Measurements from ENCODE around the gene ARSG.
"Not testable (repeated sequence)": the region's sequence is repeated elsewhere in the genome, so short reads cannot be mapped to it uniquely, and the experiment has no call there.

DNA sequence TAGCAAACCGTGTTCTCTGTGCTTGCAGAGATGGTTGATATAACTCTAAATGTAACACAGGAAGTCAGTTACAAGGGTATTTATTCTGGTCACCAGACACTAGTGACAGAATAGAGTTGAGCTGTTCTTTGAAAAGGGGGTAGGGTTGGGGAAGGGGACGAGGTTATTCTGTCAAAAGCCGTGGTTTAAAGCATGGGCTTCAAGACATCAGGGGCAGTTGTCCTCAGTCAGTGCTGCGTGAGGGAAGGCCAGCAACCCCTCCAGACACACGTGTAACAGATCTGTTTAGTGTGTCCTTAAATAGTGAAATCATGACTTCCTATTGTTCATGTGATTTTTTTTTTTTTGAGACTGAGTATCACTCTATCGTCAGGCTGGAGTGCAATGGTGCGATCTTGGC, 37.9 kb upstream of the ARSG start:
- TF ChIP-seq EZH2 (IDR thresholded peaks at IDR 0.05; ENCODE audit: borderline replicate concordance, insufficient read depth, low read depth, low read length, poor library complexity, severe bottlenecking), result not testable (repeated sequence)
- TF ChIP-seq, protein P1, sequence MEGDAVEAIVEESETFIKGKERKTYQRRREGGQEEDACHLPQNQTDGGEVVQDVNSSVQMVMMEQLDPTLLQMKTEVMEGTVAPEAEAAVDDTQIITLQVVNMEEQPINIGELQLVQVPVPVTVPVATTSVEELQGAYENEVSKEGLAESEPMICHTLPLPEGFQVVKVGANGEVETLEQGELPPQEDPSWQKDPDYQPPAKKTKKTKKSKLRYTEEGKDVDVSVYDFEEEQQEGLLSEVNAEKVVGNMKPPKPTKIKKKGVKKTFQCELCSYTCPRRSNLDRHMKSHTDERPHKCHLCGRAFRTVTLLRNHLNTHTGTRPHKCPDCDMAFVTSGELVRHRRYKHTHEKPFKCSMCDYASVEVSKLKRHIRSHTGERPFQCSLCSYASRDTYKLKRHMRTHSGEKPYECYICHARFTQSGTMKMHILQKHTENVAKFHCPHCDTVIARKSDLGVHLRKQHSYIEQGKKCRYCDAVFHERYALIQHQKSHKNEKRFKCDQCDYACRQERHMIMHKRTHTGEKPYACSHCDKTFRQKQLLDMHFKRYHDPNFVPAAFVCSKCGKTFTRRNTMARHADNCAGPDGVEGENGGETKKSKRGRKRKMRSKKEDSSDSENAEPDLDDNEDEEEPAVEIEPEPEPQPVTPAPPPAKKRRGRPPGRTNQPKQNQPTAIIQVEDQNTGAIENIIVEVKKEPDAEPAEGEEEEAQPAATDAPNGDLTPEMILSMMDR (IDR thresholded peaks at IDR 0.05), result not testable (repeated sequence)

Data from B cell (primary cell).